NCI-H1436 (cell line): ENCODE measurements around the gene PRKCE.

ENCODE experiments used
- DNase-seq: peaks from one replicate; lab custom pipeline; 2025; lab: John Stamatoyannopoulos, UW

PRKCE gene

DNA sequence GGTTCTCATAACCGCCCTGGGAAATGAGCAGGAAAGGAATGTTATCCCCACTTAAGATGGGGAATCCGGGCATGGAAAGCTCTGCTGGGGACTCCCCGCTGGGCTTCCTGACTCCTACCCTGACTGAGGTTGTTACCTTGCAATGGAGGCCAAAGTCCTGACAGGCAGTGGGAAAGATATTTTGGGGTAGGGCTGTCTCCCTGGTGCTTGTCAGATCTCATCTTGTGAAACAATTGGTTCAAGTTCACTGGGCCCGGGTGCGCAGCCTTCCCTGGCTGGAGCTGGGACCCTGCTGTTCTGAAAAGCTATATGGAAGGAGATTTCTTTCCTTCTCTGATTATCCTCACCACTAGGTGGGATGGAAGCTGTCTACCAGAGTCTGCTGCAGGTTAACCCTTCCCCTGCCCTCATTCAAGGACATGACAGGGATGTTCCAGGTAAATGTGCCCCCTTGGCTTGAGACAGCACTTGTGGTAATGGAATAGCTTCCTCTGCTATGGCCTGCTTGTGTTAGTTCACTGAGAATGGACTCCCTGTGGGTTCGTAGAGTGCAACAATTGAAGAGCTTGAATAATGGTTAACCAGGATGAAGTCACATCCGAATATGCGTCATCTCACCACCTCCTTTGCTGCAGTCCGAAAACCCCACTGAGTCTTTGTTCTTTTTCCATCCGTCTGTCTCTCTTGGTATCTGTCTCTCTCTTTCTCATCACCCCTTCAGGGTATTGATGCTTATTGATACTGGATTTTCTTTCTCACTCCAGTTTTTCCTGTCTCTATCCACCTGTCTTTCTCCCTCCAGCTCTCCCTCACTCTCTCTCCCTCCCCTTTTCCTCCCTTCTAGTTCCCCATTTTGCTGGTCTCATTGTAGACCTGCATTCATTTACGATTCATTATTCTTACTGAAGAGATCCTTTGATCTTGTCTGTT is 577.9 kb downstream of the PRKCE start:
- no peak for DNase-seq

DNA sequence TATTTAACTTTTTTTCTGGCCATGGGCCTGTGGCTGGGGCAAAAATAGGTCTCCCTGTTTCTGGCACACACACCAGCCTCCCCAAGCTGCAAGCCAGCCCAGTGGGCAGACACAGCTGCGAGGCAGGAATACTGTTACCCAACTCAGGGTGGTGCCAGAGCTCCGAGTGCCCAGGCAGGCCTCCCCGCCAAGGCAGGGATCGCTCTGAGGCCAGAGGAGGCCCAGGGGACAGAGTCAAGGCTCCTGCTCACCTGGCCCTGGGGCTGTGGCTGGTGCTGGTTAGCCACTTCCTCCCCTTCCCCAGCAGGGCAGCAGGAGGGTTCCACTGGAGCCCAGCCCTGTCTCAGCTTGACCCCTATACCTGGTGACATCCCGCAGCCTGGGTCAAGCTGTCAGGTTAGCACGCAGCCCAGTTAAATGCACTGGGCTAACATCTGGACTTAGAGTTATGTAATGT is 578.7 kb downstream of the PRKCE start:
- no peak for DNase-seq

DNA sequence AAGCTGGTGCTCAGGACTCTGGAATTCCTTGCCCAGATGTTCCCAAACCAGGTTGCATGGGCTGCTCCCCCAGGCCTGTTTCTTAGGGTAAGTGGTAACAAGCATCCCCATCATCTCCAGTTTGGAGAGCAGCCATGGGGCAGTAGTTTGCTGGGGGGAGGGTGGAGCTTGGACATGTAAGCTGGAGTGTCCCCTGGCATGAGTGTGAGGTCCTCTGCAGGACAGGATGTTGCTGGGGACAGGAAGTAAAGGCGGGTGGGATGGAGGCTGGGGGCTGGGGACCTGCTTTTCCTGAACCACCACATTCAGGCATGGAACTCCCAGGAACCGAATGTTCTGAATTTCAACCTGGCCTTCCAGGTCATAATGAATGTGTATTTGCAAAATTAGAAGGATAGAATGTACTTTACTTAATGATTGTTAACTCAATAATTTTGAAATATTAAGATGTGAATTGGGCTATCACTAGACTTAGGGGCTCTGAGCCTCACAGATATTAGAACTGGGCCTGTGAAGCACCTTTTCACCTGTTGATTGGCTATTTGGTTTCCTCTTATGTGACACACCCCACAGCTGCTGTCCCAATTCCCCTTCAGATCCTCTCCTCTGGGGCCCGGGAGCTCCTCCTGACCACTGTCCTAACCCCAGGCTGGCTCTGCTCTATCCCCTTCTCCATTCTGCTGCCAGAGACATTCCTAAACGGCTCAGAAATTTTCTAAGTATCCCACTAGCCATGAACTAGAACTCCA is 579.4 kb downstream of the PRKCE start:
- no peak for DNase-seq

DNA sequence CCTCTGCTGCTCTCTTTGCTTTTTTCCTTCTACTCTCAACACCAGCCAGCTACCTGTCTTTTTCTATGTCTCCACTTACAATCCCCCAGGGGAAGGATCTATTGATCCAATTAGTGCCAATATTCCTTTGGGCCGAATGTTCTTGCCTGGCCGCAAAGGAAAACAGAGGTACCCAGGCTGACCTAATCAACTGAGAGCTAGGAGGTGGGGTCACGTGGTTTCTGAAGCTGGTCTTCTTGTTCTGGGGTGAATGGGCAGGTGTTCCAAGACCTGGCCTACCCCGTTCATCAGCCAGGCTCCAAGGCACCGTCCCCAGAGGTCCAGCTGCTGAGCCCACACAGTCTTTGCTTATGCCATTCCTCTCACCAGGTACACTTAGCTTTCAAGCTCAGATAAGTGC is 580.2 kb downstream of the PRKCE start:
- no peak for DNase-seq

DNA sequence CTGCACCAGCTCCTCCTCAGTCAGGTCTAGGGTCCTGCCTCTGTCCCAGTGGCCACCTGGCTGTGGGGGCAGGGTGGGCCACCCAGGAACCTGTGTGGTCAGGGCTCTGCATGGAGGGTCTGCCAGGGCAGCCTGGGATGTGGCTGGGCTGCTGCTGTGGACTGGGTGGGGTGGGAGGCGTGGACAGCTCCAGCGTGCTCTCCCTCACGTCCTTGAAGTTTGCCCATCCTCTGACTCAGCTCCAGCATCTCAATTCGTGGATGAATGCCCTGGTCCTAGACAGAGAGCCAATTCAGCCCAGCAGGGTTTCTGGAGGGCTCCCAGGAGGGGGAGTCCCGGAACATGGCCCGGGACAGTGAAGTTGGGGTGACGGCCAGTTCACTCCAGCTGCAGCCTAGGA is 581.4 kb downstream of the PRKCE start:
- no peak for DNase-seq

DNA sequence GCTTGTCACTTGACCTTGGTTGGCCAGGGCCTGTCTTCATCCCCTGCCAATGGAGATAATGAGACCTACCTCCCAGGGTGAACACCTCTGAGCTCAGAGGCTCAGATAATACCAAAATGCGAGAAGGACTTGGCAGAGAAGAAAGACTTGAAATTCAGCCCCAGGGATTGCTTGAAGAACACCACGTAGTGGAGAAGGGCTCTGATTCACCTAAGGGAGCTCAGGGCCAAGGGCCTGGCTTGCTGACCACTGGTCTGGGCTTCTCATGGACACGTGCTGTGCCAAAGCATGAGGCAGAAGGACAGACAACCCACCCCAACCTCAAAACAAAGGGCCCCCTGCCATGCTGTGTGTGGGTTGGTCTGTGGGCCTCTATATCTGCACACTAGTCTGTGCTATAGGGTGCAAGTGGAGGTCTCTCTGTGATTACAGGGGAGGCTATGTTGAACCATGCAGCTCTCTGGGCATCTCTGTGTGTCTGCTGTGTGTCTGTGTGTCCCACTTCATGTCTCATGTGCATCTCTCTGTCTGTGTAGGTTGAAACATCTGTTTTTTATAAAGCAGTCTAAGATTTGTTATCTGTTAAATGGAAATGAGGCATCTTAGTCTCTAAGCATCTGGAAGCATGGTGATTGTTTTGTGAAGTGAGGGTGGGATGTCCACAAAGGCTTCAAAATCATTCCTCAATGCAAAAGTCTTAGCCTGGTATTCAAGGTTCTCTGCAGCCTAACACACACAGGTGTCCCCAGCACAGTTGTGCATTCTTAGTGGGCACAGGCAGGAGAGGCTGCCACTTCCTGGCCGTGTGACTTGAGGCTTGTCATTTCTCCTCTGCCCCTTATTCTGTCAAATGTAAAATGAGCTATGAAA is 584.8 kb downstream of the PRKCE start:
- no peak for DNase-seq

DNA sequence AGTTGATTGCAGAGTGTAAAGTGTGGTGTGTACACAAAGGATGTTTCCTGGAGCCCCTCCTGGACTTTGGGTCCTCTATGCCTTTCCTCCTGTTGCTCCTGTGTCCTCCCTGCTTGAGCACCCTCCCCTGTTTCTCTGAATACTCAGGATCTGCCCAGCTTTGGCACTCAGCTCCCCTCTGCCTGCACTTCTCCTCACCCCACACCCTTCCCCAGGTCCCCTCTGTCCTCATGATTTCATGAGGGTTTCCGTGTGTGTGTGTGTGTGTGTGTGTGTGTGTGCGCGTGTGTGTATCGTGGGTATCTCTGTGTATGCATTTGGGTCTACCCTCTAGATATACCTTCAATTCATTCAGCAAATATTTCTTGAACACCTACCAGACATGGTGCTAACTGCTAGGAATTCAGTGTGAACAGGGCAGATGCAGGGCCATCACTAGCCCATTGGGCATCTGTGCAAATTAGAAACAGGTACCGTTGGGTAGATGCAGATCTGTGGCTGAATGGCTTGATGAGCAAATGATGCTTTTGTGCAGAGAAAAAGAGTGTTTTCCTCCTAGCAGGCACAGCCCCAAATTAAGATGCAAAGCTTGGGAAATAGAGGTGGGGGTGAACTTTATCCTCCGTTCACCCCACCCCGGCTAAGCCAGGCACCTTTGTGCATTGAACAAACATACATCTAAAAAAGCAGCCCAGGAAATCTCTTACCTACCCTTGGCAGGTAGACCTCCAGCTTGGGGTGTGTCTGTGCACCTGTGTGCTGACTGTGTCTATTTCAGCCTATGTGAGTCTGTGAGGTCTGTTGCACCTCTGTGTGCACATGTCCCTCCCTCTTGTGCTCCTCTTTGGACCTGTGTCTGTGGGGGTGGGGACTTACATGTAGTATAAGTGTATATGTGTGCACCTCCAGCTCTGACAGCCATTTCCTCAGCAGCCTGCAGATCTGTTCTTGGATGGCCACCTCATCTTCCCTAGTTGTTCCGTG is 585.7 kb downstream of the PRKCE start:
- DNase-seq: no peak
